GM12878 (cell line): Measurements from ENCODE around the gene TDRKH. TPM values are rescaled to one million over a fixed set of nuclear protein-coding genes. Genes with fewer than 3 reads are reported as not detected.

ENCODE experiments used
- ATAC-seq: fragments of 200-7000 bp; cut with Tn5 transposase; 3 replicates; pipeline ENCODE4 v1.9.1; 2020; ENCODE audit warnings: mild to moderate bottlenecking, moderate library complexity
- BruUV-seq: library from RNA; stranded (reverse); fragments of 400-500 nt; replicated peaks from 2 replicates; lab custom pipeline; 2021; lab: Mats Ljungman, UMichigan
- CTCF ChIA-PET: fragments of 300-600 bp; sonication (Branson Sonifier 250); formaldehyde crosslinking; extraction: SDS; loops from one replicate; lab custom pipeline; 2021; ENCODE audit warnings: inconsistent platforms; lab: Yijun Ruan, JAX
- POLR2A ChIA-PET: fragments of 350-600 bp; formaldehyde crosslinking; extraction: SDS; loops from one replicate; lab custom pipeline; 2021; ENCODE audit warnings: inconsistent platforms; lab: Charles Lee
- RAD21 ChIA-PET: fragments of 300-600 bp; sonication (Branson Sonifier 250); formaldehyde crosslinking; loops from one replicate; lab custom pipeline; 2023; ENCODE audit warnings: antibody characterized with exemption; ENCODE audit not compliant: unreplicated experiment; lab: Charles Lee
- SMC1A ChIA-PET: fragments of 300-600 bp; sonication (Branson Sonifier 250); formaldehyde crosslinking; loops from one replicate; lab custom pipeline; 2023; ENCODE audit not compliant: unreplicated experiment, uncharacterized antibody; lab: Charles Lee
- DNase-seq: peaks from one replicate; pipeline ENCODE4 v3.0.0-alpha.2; 2011; ENCODE audit warnings: low read depth, low spot score
- FAIRE-seq: peaks from 3 replicates; lab custom pipeline; 2011; peaks lifted over from hg19 to GRCh38; lab: Jason Lieb, UNC
- H2AFZ ChIP-seq: 2 replicates; pipeline ENCODE4 v1.6.0; 2011; ENCODE audit warnings: low read depth, low read length, control low read depth; ENCODE audit not compliant: control insufficient read depth
- H3K27ac ChIP-seq: 2 replicates; pipeline ENCODE4 v1.5.1; 2011; ENCODE audit warnings: control low read depth; ENCODE audit not compliant: control insufficient read depth, insufficient read depth
- H3K27me3 ChIP-seq, 2 experiments: replicated peaks in 1 of 2; 2 replicates each; pipeline versions ENCODE4 v1.6.0 to v1.6.1; 2011; ENCODE audit warnings: low read length in 1 of 2; ENCODE audit not compliant: control insufficient read depth in 2 of 2, insufficient read depth in 2 of 2
- H3K36me3 ChIP-seq, 2 experiments: 2 replicates each; pipeline ENCODE4 v1.5.1; 2011; ENCODE audit warnings: low read length in 1 of 2; ENCODE audit not compliant: control insufficient read depth in 2 of 2, insufficient read depth in 2 of 2
- H3K4me1 ChIP-seq: 2 replicates; pipeline ENCODE4 v1.6.1; 2011; ENCODE audit warnings: mild to moderate bottlenecking, low read length, moderate library complexity, mixed read lengths; ENCODE audit not compliant: control insufficient read depth, insufficient read depth
- H3K4me2 ChIP-seq: 2 replicates; pipeline ENCODE4 v1.6.0; 2011; ENCODE audit warnings: control low read depth; ENCODE audit not compliant: control insufficient read depth, insufficient read depth
- H3K4me3 ChIP-seq: fragments of 200-600 bp; sonication (generic); 2 replicates; pipeline ENCODE4 v1.5.1; 2016
- H3K79me2 ChIP-seq: 2 replicates; pipeline ENCODE4 v1.6.0; 2011; ENCODE audit warnings: low read length; ENCODE audit not compliant: control insufficient read depth, insufficient read depth
- H3K9ac ChIP-seq: 2 replicates; pipeline ENCODE4 v1.8.0; 2011; ENCODE audit warnings: low read length, control low read depth, mixed read lengths; ENCODE audit not compliant: control insufficient read depth, insufficient read depth
- H3K9me3 ChIP-seq: replicated peaks from 3 replicates; pipeline ENCODE4 v1.5.1; 2011; ENCODE audit warnings: mild to moderate bottlenecking, low read length; ENCODE audit not compliant: control insufficient read depth, insufficient read depth
- H4K20me1 ChIP-seq: 2 replicates; pipeline ENCODE4 v1.6.0; 2011; ENCODE audit not compliant: control insufficient read depth, insufficient read depth
- ATF2 ChIP-seq: IDR thresholded peaks from 2 replicates; pipeline ENCODE4 v1.6.1; 2012; ENCODE audit warnings: low read length, inconsistent platforms
- CEBPB ChIP-seq, 2 experiments: fragments of 150-350 bp in 1 of 2; IDR thresholded peaks; 2 replicates each; pipeline ENCODE4 v1.6.1; 2012 to 2014; ENCODE audit warnings: low read depth in 2 of 2, low read length in 2 of 2, borderline replicate concordance in 1 of 2, inconsistent platforms in 1 of 2
- E2F4 ChIP-seq: IDR thresholded peaks from 2 replicates; pipeline ENCODE4 v1.6.1; 2012; ENCODE audit warnings: low read depth, low read length, improper control_type of control experiment
- ETV6 ChIP-seq, 2 experiments: fragments of 450-650 bp in 1 of 2; IDR thresholded peaks in 1 of 2; conservative IDR thresholded peaks in 1 of 2; 2 replicates each; pipeline ENCODE4 v1.6.1; 2014; ENCODE audit warnings: antibody characterized with exemption in 1 of 2, borderline replicate concordance in 1 of 2, low read depth in 1 of 2, mild to moderate bottlenecking in 1 of 2, moderate library complexity in 1 of 2
- FOS ChIP-seq: IDR thresholded peaks from 3 replicates; pipeline ENCODE4 v1.6.1; 2011; ENCODE audit warnings: borderline replicate concordance; ENCODE audit not compliant: insufficient read length; ENCODE audit errors: extremely low read depth
- FOXK2 ChIP-seq: fragments of 450-650 bp; IDR thresholded peaks from 2 replicates; pipeline ENCODE4 v1.6.1; 2017; ENCODE audit warnings: mild to moderate bottlenecking, moderate library complexity
- HSF1 ChIP-seq: fragments of 150-350 bp; IDR thresholded peaks from 2 replicates; pipeline ENCODE4 v1.6.1; 2014; ENCODE audit warnings: mild to moderate bottlenecking, low read depth, low read length
- IKZF1 ChIP-seq: fragments of 450-650 bp; conservative IDR thresholded peaks from 2 replicates; pipeline ENCODE4 v1.6.1; 2017; ENCODE audit warnings: antibody characterized with exemption, mild to moderate bottlenecking
- KAT2A ChIP-seq: conservative IDR thresholded peaks from 2 replicates; pipeline ENCODE4 v1.6.1; 2011; ENCODE audit warnings: low read depth, low read length; ENCODE audit not compliant: control insufficient read depth
- NBN ChIP-seq: fragments of 450-650 bp; IDR thresholded peaks from 2 replicates; pipeline ENCODE4 v1.6.1; 2016
- PML ChIP-seq: IDR thresholded peaks from 2 replicates; pipeline ENCODE4 v1.6.1; 2012; ENCODE audit warnings: low read length, inconsistent platforms
- RBBP5 ChIP-seq: fragments of 200-600 bp; sonication (generic); conservative IDR thresholded peaks from 2 replicates; pipeline ENCODE4 v1.6.1; 2016
- TBL1XR1 ChIP-seq: IDR thresholded peaks from 2 replicates; pipeline ENCODE4 v1.6.1; 2012; ENCODE audit warnings: low read depth, low read length, improper control_type of control experiment
- TCF3 ChIP-seq: IDR thresholded peaks from 2 replicates; pipeline ENCODE4 v1.6.1; 2012; ENCODE audit warnings: low read depth, mild to moderate bottlenecking, low read length, borderline replicate concordance; ENCODE audit not compliant: insufficient read depth
- ZNF274 ChIP-seq: IDR thresholded peaks from one replicate; pipeline ENCODE4 v1.8.0; 2011; ENCODE audit not compliant: insufficient read length, insufficient read depth
- WGBS: methylation state at CpG from one replicate; pipeline ENCODE4 v1.1.6; 2016; ENCODE audit warnings: low lambda C conversion rate; ENCODE audit not compliant: insufficient replicate concordance, insufficient coverage; ENCODE audit errors: missing lambda C conversion rate; 5-methylcytosine and 5-hydroxymethylcytosine counted together
- in situ Hi-C: fragments of 300-500 bp; cut with MboI; formaldehyde crosslinking; loops from 9 replicates; pipeline ENCODE4 v1.14.3; 2018; ENCODE audit warnings: mixed read lengths
- intact Hi-C: fragments of 100-400 bp; cut with micrococcal nuclease; formaldehyde crosslinking; loops from one replicate; pipeline ENCODE4 v1.14.2; 2022; ENCODE audit not compliant: unreplicated experiment
- polyA plus RNA-seq, 11 experiments: library from polyadenylated mRNA; depleted of rRNA in 4 of 11; unstranded in 6 of 11; stranded (reverse) in 5 of 11; fragments of >200 nt; fragmentation: Nextera tagmentation in 4 of 11; fragmentation: Illumina TruSeq in 1 of 11; extraction: Ambion mirVana in 4 of 11; extraction: Trizol in 1 of 11; gene quantifications; 1 replicate in 1 of 11; 2 replicates in 10 of 11; pipeline versions ENCODE4 v1.2.1 to v1.2.3, GENCODE V29; 2011 to 2016; ENCODE audit warnings: inconsistent platforms in 2 of 11, missing spikeins in 2 of 11, low read depth in 1 of 11
- total RNA-seq, 4 experiments: library from RNA; depleted of rRNA in 3 of 4; stranded (reverse); fragments of >200 nt in 3 of 4; fragmentation: Illumina TruSeq in 1 of 4; extraction: Trizol in 1 of 4; gene quantifications; 2 replicates each; pipeline versions ENCODE4 v1.2.1 to v1.2.3, GENCODE V29; 2013 to 2021

Gene TDRKH
- total and polyA plus RNA-seq, 10 of the 15 experiments (the other 5 are each of a cell fraction or from before 2014, with no cell fraction given) = 1.3 to 8.4 (median 2.9) TPM

GRCh38 chr1:151729157-151729965, 60.9 kb downstream of the TDRKH start (continued):
- TF ChIP-seq CEBPB (IDR thresholded peaks at IDR 0.05; ENCODE audit: borderline replicate concordance in 1 of 2, low read depth in 2 of 2, low read length in 2 of 2) (no peak), ATF2 (no peak), PML (no peak), TBL1XR1 (no peak)

- ATAC-seq (no peak), DNase-seq (no peak)
- Histone ChIP-seq H3K4me1 (no peaks in the 10 kb centered on the region), H2AFZ (no peak overlapping the region), H3K79me2 (no peaks in the 10 kb centered on the region)
- POLR2A ChIA-PET = no interaction called here
- intact Hi-C loops = no loop called here
- CTCF ChIA-PET = interaction anchor here (0.9 to 1.9 kb wide), 3 partner anchors 30 to 135 kb away, joined by 3 to 5 read pairs (median 3); no protein-coding TSS in a partner anchor
- TF ChIP-seq FOS (no peak), ETV6 (conservative IDR thresholded peaks at IDR 0.05 in 1 of 2, IDR thresholded peaks at IDR 0.05 in 1 of 2; ENCODE audit: borderline replicate concordance in 1 of 2, low read depth in 1 of 2) (no peak), IKZF1 (no peak), KAT2A (no peak), FOXK2 (no peak), HSF1 (no peak), ZNF274 (no peak), NBN (no peak), TCF3 (no peak), RBBP5 (no peak), E2F4 (no peak)
- TF ChIP-seq, all 136 proteins: peak for 0
- Histone ChIP-seq H3K27me3 (no peaks in the 10 kb centered on the region; a peak in 1 of 4 replicates), H3K4me2 (no peak overlapping the region), H3K9me3 (no peaks in the 10 kb centered on the region), H3K9ac (no peak overlapping the region), H3K36me3 (no peaks in the 10 kb centered on the region), H3K4me3 (no peak overlapping the region), H4K20me1 (no peaks in the 10 kb centered on the region), H3K27ac (no peak overlapping the region)
- no TSS peak for BruUV-seq
- WGBS = 27% methylated on average over 19 of the region's 19 CpGs
- ChIA-PET RAD21 (interaction anchor here (1.4 kb wide), 1 partner anchor 284 kb away, joined by 4 read pairs; no protein-coding TSS in a partner anchor), SMC1A (interaction anchor here (1.4 to 2.1 kb wide), 3 partner anchors 14 to 134 kb away, joined by 3 to 7 read pairs (median 7); no protein-coding TSS in a partner anchor)
- in situ Hi-C loops = no loop called here
- FAIRE-seq = no peak
These were observed 61.9 kb downstream of the TDRKH start for GRCh38 chr1:151728151-151729054.
